Ovary (tissue), 9 donors: ENCODE measurements around the gene COL6A1. TPM values are rescaled to one million over a fixed set of nuclear protein-coding genes. Genes with fewer than 3 reads are reported as not detected.

Experiments
- DNase-seq, 5 donors: peaks; one replicate each; pipeline ENCODE4 v3.0.0-alpha.2; 2019 to 2020
- H3K27ac ChIP-seq, 2 donors: fragments of 200-600 bp; one replicate each; pipeline versions ENCODE4 v1.5.1 to v1.8.0; 2019 to 2022
- H3K27me3 ChIP-seq: fragments of 200-600 bp; one replicate; pipeline ENCODE4 v1.8.0; 2022
- H3K36me3 ChIP-seq: fragments of 200-600 bp; sonication (generic); one replicate; pipeline ENCODE4 v1.5.1; 2019
- H3K4me1 ChIP-seq: one replicate; pipeline ENCODE4 v1.8.1; 2013; ENCODE audit warnings: mild to moderate bottlenecking, moderate library complexity; ENCODE audit not compliant: insufficient read depth
- H3K4me3 ChIP-seq: fragments of 200-600 bp; sonication (generic); one replicate; pipeline ENCODE4 v1.5.1; 2017
- H3K9me3 ChIP-seq, 2 donors: fragments of 200-600 bp in 1 of 2; sonication (generic) in 1 of 2; one replicate each; pipeline versions ENCODE4 v1.5.1 to v1.8.1; 2013 to 2019; ENCODE audit warnings: mild to moderate bottlenecking in 1 of 2, moderate library complexity in 1 of 2
- EP300 ChIP-seq: sonication (generic); formaldehyde crosslinking; IDR thresholded peaks from one replicate; pipeline ENCODE4 v1.6.1; 2017; ENCODE audit warnings: antibody characterized with exemption
- POLR2A ChIP-seq: fragments of 450-650 bp; IDR thresholded peaks from one replicate; pipeline ENCODE4 v1.6.1; 2017; ENCODE audit warnings: antibody characterized with exemption, mild to moderate bottlenecking, moderate library complexity
- WGBS, 3 donors: extraction: QIAGEN DNeasy Blood & Tissue Kit in 1 of 3; methylation state at CpG; one replicate each; pipeline versions ENCODE4 v1.1.5 to v1.1.7; 2013 to 2017; 5-methylcytosine and 5-hydroxymethylcytosine counted together
- intact Hi-C, 4 donors: fragments of 100-400 bp; cut with DNase I; formaldehyde crosslinking; loops; one replicate each; pipeline versions ENCODE4 v1.11.0 to v1.15.1; 2022 to 2023
- polyA plus RNA-seq, 2 donors: library from polyadenylated mRNA; stranded (reverse); fragments of 200-250 nt in 1 of 2; fragments of 350-450 nt in 1 of 2; fragmentation: Illumina TruSeq in 1 of 2; extraction: RNeasy Lipid Tissue Mini Kit (QIAGEN cat#74804) in 1 of 2; gene quantifications; one replicate each; pipeline ENCODE4 v1.2.3, GENCODE V29; 2013 to 2014
- total RNA-seq, 7 donors: library from RNA; depleted of rRNA in 2 of 7; stranded (reverse); fragments of >200 nt in 2 of 7; fragmentation: NEBNext Ultra II Directional in 3 of 7; extraction: Animal tissue kit (Norgen Biotek cat#: 25700) in 3 of 7; gene quantifications; one replicate each; pipeline versions ENCODE4 v1.1.0 to v1.2.4, GENCODE V29; 2016 to 2023
- TF ChIP-seq, protein P1 (sequence below), 3 donors: fragments of 450-650 bp in 2 of 3; fragments of 200-600 bp in 1 of 3; IDR thresholded peaks; one replicate each; pipeline versions ENCODE4 v1.5.1 to v1.8.0; 2016 to 2022; ENCODE audit warnings: antibody characterized with exemption in 3 of 3, mild to moderate bottlenecking in 1 of 3
- donor health status: DM: no; HTN: no; CAD: no; lungs with moderate emphysema.
- donor health status: DM: no; HTN: no; CAD: no.
- donor health status: Bipolar disorder and iron deficiency.
- donor health status: DM: yes; HTN: yes; CAD: no.
- donor health status: DM: no; HTN: no; CAD: no.
- donor health status: DM: yes; HTN: yes; CAD: no.

COL6A1 gene
- total and polyA plus RNA-seq, 9 donors: 112 to 905 (median 731) TPM

- Histone ChIP-seq H3K4me1 (peaks cover 35% of the 10 kb centered on the region), H3K27ac (peak overlapping the region; percentile 86 to 94), H3K4me3 (peak overlapping the region; percentile 59), H3K36me3 (no peaks in the 10 kb centered on the region), H3K9me3 (no peaks in the 10 kb centered on the region), H3K27me3 (no peaks in the 10 kb centered on the region)
- DNase-seq: peak; percentile 63 to 81 (median 77)
- 9 to 17% (median 11%) methylated on average over 15 to 19 of the region's 19 CpGs for WGBS, 3 donors
- intact Hi-C loops: loop anchor here (2.0 to 10.0 kb wide), 5 partner anchors 82 to 255 kb away; partner anchors contain the start of genes COL6A2 (in 4 of the 4) and LSS (in 1 of the 4)
- no peak for TF ChIP-seq EP300
- TF ChIP-seq POLR2A: no peak
- TF ChIP-seq, protein P1, sequence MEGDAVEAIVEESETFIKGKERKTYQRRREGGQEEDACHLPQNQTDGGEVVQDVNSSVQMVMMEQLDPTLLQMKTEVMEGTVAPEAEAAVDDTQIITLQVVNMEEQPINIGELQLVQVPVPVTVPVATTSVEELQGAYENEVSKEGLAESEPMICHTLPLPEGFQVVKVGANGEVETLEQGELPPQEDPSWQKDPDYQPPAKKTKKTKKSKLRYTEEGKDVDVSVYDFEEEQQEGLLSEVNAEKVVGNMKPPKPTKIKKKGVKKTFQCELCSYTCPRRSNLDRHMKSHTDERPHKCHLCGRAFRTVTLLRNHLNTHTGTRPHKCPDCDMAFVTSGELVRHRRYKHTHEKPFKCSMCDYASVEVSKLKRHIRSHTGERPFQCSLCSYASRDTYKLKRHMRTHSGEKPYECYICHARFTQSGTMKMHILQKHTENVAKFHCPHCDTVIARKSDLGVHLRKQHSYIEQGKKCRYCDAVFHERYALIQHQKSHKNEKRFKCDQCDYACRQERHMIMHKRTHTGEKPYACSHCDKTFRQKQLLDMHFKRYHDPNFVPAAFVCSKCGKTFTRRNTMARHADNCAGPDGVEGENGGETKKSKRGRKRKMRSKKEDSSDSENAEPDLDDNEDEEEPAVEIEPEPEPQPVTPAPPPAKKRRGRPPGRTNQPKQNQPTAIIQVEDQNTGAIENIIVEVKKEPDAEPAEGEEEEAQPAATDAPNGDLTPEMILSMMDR (IDR thresholded peaks at IDR 0.05): no peak
These were observed 9.2 kb upstream of the COL6A1 start for GRCh38 chr21:45972353-45972715.

DNA sequence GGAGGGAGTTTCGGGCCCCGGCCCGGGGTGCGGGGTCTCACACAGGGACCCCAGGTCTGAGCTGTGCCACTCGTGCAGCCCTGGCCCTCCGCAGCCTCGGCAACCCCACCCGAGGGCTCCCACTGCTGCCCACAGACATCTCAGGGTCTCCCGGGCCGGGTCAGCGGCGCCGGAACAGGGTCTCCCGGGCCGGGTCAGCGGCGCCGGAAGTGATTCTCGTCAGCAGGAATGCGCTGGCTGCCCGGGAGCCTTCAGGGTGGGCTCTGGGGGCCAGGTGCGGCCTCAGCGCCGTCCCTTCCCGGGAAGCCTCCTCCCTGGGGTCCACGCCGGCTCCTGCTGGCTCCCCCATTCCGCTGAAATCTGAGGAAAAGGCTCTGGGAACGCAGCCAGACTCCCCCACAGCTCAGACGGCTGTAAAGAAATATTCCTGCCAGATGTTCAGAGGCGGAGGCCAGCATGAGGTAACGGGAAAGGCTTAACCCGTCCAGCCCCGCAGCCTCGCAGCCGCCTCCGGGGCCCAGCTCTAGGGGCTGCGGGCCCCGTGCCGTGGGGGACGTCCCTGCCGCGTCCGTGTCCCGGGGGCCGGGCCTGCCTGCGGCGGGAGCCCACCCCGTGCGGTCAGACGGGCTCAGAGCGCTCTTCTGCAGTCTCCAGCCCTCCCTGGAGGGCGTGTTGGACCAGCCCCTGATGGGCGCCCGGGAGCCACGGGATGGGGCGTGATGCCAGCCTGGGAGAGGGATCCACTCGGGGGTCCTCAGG lies 8.7 kb upstream of the COL6A1 start:
- H3K36me3 ChIP-seq: no peaks in the 10 kb centered on the region
- peaks cover 37% of the 10 kb centered on the region for H3K4me1 ChIP-seq
- peak overlapping the region; percentile 86 to 94 for H3K27ac ChIP-seq
- 1 to 3% (median 1%) methylated on average over 41 to 58 of the region's 58 CpGs for WGBS, 3 donors
- no peaks in the 10 kb centered on the region for H3K9me3 ChIP-seq
- peak; percentile 92 to 96 (median 95) for DNase-seq
- peak overlapping the region; percentile 59 for H3K4me3 ChIP-seq
- H3K27me3 ChIP-seq: no peaks in the 10 kb centered on the region
- TF ChIP-seq POLR2A (no peak), EP300 (no peak)
- TF ChIP-seq, protein P1 (IDR thresholded peaks at IDR 0.05): no peak
- intact Hi-C loops: loop anchor here (2.0 to 10.0 kb wide), 5 partner anchors 82 to 254 kb away; partner anchors contain the start of genes COL6A2 (in 4 of the 4) and LSS (in 1 of the 4)

- TF ChIP-seq POLR2A: peak; percentile 43
- TF ChIP-seq, protein P1 (IDR thresholded peaks at IDR 0.05): peak; percentile 64 to 83 (median 71)
- TF ChIP-seq EP300: no peak
- H3K4me3 ChIP-seq: peak overlapping the region; percentile 59
- DNase-seq: peak; percentile 87 to 93 (median 90)
- H3K9me3 ChIP-seq: no peaks in the 10 kb centered on the region
- no peaks in the 10 kb centered on the region for H3K27me3 ChIP-seq
- peaks cover 37% of the 10 kb centered on the region for H3K4me1 ChIP-seq
- WGBS, 3 donors: 1 to 2% (median 1%) methylated on average over 38 of the region's 38 CpGs
- no peaks in the 10 kb centered on the region for H3K36me3 ChIP-seq
- intact Hi-C loops: loop anchor here (2.0 to 10.0 kb wide), 5 partner anchors 81 to 254 kb away; partner anchors contain the start of genes COL6A2 (in 4 of the 4) and LSS (in 1 of the 4)
- H3K27ac ChIP-seq: peak overlapping the region; percentile 86 to 94
These were observed 8.0 kb upstream of the COL6A1 start for GRCh38 chr21:45973475-45974072.

GRCh38 chr21:45974073-45975019 lies 7.2 kb upstream of the COL6A1 start:
- no peaks in the 10 kb centered on the region for H3K9me3 ChIP-seq
- intact Hi-C loops: loop anchor here in 3 of 4 donors (5.0 to 10.0 kb wide), 4 partner anchors 80 to 253 kb away; partner anchors contain the start of genes COL6A2 (in 2 of the 3) and LSS (in 1 of the 3)
- TF ChIP-seq POLR2A (no peak), EP300 (no peak)
- TF ChIP-seq, protein P1 (IDR thresholded peaks at IDR 0.05): no peak
- peak overlapping the region; percentile 86 to 94 for H3K27ac ChIP-seq
- peaks cover 37% of the 10 kb centered on the region for H3K4me1 ChIP-seq
- no peaks in the 10 kb centered on the region for H3K36me3 ChIP-seq
- DNase-seq: peak; percentile 69 to 78 (median 75)
- H3K27me3 ChIP-seq: no peaks in the 10 kb centered on the region
- H3K4me3 ChIP-seq: peak overlapping the region; percentile 59
- 2 to 5% (median 2%) methylated on average over 59 of the region's 59 CpGs for WGBS, 3 donors
